Measurements from ENCODE around the gene MERTK.
A peak's percentile ranks its signal among the peaks of the same experiment; 100 is the strongest.

The MERTK gene

GRCh38 chr2:111896024-111896423 is 2.4 kb upstream of the MERTK start:
- TF ChIP-seq CTCF (IDR thresholded peaks at IDR 0.05; ENCODE audit: control insufficient read depth, insufficient read depth, low read depth, low read length, missing control alignments): no peak
- DNase-seq (ENCODE audit: low read depth): no peak
- no peak overlapping the region for H3K4me3 ChIP-seq (ENCODE audit: control insufficient read depth, low read depth, low read length)

- no peak for TF ChIP-seq CTCF (IDR thresholded peaks at IDR 0.05; ENCODE audit: control insufficient read depth, insufficient read depth, low read depth, low read length, missing control alignments)
- no peak for DNase-seq (ENCODE audit: low read depth)
- H3K4me3 ChIP-seq (ENCODE audit: control insufficient read depth, low read depth, low read length): no peak overlapping the region
Measured at GRCh38 chr2:111896576-111896975, 1.8 kb upstream of the MERTK start.

GRCh38 chr2:111897630-111897923 is 830 bp upstream of the MERTK start:
- DNase-seq (ENCODE audit: low read depth): no peak
- peak overlapping the region; percentile 62 for H3K4me3 ChIP-seq (ENCODE audit: control insufficient read depth, low read depth, low read length)
- TF ChIP-seq CTCF (IDR thresholded peaks at IDR 0.05; ENCODE audit: control insufficient read depth, insufficient read depth, low read depth, low read length, missing control alignments): no peak

GRCh38 chr2:111898703-111899514 is 502 bp downstream of the MERTK start:
- DNase-seq (ENCODE audit: low read depth): no peak

GRCh38 chr2:111900859-111901258 is 2.5 kb downstream of the MERTK start:
- DNase-seq (ENCODE audit: low read depth): no peak
- no peak overlapping the region for H3K4me3 ChIP-seq (ENCODE audit: control insufficient read depth, low read depth, low read length)
- TF ChIP-seq CTCF (IDR thresholded peaks at IDR 0.05; ENCODE audit: control insufficient read depth, insufficient read depth, low read depth, low read length, missing control alignments): peak; percentile 39

More at GRCh38 chr2:111898703-111899514, 502 bp downstream of the MERTK start:
- TF ChIP-seq CTCF (IDR thresholded peaks at IDR 0.05; ENCODE audit: control insufficient read depth, insufficient read depth, low read depth, low read length, missing control alignments): no peak
- H3K4me3 ChIP-seq (ENCODE audit: control insufficient read depth, low read depth, low read length): peak overlapping the region; percentile 62

- no peak for TF ChIP-seq CTCF (IDR thresholded peaks at IDR 0.05; ENCODE audit: control insufficient read depth, insufficient read depth, low read depth, low read length, missing control alignments)
- DNase-seq (ENCODE audit: low read depth): no peak
- H3K4me3 ChIP-seq (ENCODE audit: control insufficient read depth, low read depth, low read length): no peak overlapping the region
Measured at GRCh38 chr2:111903516-111903915, 5.1 kb downstream of the MERTK start.

Data from AG09309 (cell line).